Activated CD8-positive, alpha-beta T cell treated with anti-CD3 and anti-CD28 coated beads, Interleukin-2, amount 10 ng/mL, durations not matched to agents 7 days and 5 days (primary cell): ENCODE data around the gene NCMAP. TPM values are rescaled to one million over a fixed set of nuclear protein-coding genes. Genes with fewer than 3 reads are reported as not detected.

Source experiments
- ATAC-seq: fragments of 150-1000 bp; cut with Tn5 transposase; one replicate; pipeline ENCODE4 v1.10.0; 2021; ENCODE audit warnings: moderate library complexity
- CTCF ChIA-PET: fragments of 350-600 bp; sonication (Branson Sonifier 250); formaldehyde crosslinking; loops from one replicate; lab custom pipeline; 2021; ENCODE audit warnings: antibody characterized with exemption; lab: Charles Lee
- POLR2A ChIA-PET: fragments of 350-600 bp; sonication (Branson Sonifier 250); formaldehyde crosslinking; loops from one replicate; lab custom pipeline; 2021; ENCODE audit warnings: antibody characterized with exemption; lab: Charles Lee
- DNase-seq: peaks from one replicate; pipeline ENCODE4 v3.0.0-alpha.2; 2020
- H3K27ac Mint-ChIP-seq: one replicate; pipeline ENCODE4 v1.8.0; 2021; ENCODE audit warnings: mild to moderate bottlenecking, mixed read lengths
- H3K27me3 Mint-ChIP-seq: one replicate; pipeline ENCODE4 v1.8.0; 2021; ENCODE audit warnings: low read depth, mixed read lengths
- H3K36me3 Mint-ChIP-seq: one replicate; pipeline ENCODE4 v1.8.0; 2021; ENCODE audit warnings: low read depth, mixed read lengths
- H3K4me1 Mint-ChIP-seq: one replicate; pipeline ENCODE4 v1.8.0; 2021; ENCODE audit warnings: low read depth, mixed read lengths
- H3K4me3 Mint-ChIP-seq: one replicate; pipeline ENCODE4 v1.8.0; 2021; ENCODE audit warnings: mild to moderate bottlenecking, mixed read lengths
- H3K9me3 Mint-ChIP-seq: one replicate; pipeline ENCODE4 v1.8.0; 2022; ENCODE audit warnings: mixed read lengths; ENCODE audit not compliant: insufficient read depth
- total RNA-seq, 2 experiments: library from RNA; stranded (reverse); gene quantifications; one replicate each; pipeline ENCODE4 v1.2.3, GENCODE V29; 2021

The NCMAP gene
- total RNA-seq, 2 experiments from 2014 or later: 0.05 TPM; not detected in 1

GRCh38 chr1:24570265-24571125 is 14.6 kb downstream of the NCMAP start:
- Mint-ChIP-seq H3K4me1 (peaks cover 19% of the 10 kb centered on the region), H3K27me3 (peaks cover 4% of the 10 kb centered on the region), H3K9me3 (no peaks in the 10 kb centered on the region), H3K27ac (no peak overlapping the region), H3K36me3 (no peaks in the 10 kb centered on the region), H3K4me3 (no peak overlapping the region)
- ChIA-PET CTCF (interaction anchor here (0.6 to 3.3 kb wide), 3 partner anchors 12 to 66 kb away, joined by 3 to 10 read pairs (median 3); no protein-coding TSS in a partner anchor), POLR2A (no interaction called here)
- DNase-seq (no peak), ATAC-seq (no peak)

- CTCF ChIA-PET: interaction anchor here (1.8 kb wide), 1 partner anchor 15 kb away, joined by 10 read pairs; no protein-coding TSS in a partner anchor
- ATAC-seq (peak; percentile 33), DNase-seq (no peak)
- H3K9me3 Mint-ChIP-seq: no peaks in the 10 kb centered on the region
- no peaks in the 10 kb centered on the region for H3K27me3 Mint-ChIP-seq
- no peaks in the 10 kb centered on the region for H3K36me3 Mint-ChIP-seq
- peaks cover 13% of the 10 kb centered on the region for H3K4me1 Mint-ChIP-seq
- POLR2A ChIA-PET: no interaction called here
- H3K27ac Mint-ChIP-seq: peak overlapping the region; percentile 67
- no peak overlapping the region for H3K4me3 Mint-ChIP-seq
Measured at GRCh38 chr1:24572301-24572700, 16.4 kb downstream of the NCMAP start.

GRCh38 chr1:24575905-24576587 is 20.2 kb downstream of the NCMAP start:
- ATAC-seq: no peak
- no peak for DNase-seq
- no peak overlapping the region for H3K4me3 Mint-ChIP-seq
- H3K4me1 Mint-ChIP-seq: peaks cover 13% of the 10 kb centered on the region
- no peaks in the 10 kb centered on the region for H3K9me3 Mint-ChIP-seq
- H3K27ac Mint-ChIP-seq: no peak overlapping the region
- no peaks in the 10 kb centered on the region for H3K36me3 Mint-ChIP-seq
- CTCF ChIA-PET: interaction anchor here (1.1 to 1.5 kb wide), 2 partner anchors 11 to 35 kb away, joined by 4 to 5 read pairs; no protein-coding TSS in a partner anchor
- peaks cover 2% of the 10 kb centered on the region for H3K27me3 Mint-ChIP-seq
- POLR2A ChIA-PET: no interaction called here

- H3K27me3 Mint-ChIP-seq: peaks cover 2% of the 10 kb centered on the region
- POLR2A ChIA-PET: no interaction called here
- H3K36me3 Mint-ChIP-seq: no peaks in the 10 kb centered on the region
- H3K9me3 Mint-ChIP-seq: no peaks in the 10 kb centered on the region
- no peak overlapping the region for H3K4me3 Mint-ChIP-seq
- CTCF ChIA-PET: interaction anchor here (1.5 to 1.7 kb wide), 2 partner anchors 8 to 15 kb away, joined by 3 to 8 read pairs; no protein-coding TSS in a partner anchor
- no peak for DNase-seq
- H3K27ac Mint-ChIP-seq: no peak overlapping the region
- no peaks in the 10 kb centered on the region for H3K4me1 Mint-ChIP-seq
- no peak for ATAC-seq
Measured at GRCh38 chr1:24578846-24579245, 23.0 kb downstream of the NCMAP start.

DNA sequence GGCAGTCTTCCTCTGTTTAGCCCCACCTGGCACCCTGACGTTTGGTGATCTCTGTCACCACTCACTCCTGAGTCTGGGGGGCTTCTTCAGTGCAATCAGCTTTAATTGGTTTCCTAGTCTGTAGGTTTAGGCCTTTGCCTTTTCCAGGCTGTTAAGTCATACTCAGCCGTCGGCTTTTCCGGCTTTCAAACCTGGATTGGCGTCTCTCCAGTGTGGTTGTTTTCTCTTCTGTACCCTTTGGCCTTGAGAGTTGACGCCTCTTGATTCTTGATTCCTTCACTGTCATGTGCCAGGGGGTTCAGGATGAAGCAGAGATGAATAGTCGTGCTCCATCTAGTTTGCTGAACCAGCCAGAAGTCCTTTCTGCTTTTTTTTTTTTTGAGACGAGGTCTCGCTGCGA is 24.9 kb downstream of the NCMAP start:
- CTCF ChIA-PET: no interaction called here
- DNase-seq (no peak), ATAC-seq (no peak)
- no peak overlapping the region for H3K27ac Mint-ChIP-seq
- H3K36me3 Mint-ChIP-seq: no peaks in the 10 kb centered on the region
- H3K9me3 Mint-ChIP-seq: no peaks in the 10 kb centered on the region
- H3K27me3 Mint-ChIP-seq: peaks cover 7% of the 10 kb centered on the region
- POLR2A ChIA-PET: no interaction called here
- H3K4me3 Mint-ChIP-seq: no peak overlapping the region
- H3K4me1 Mint-ChIP-seq: peaks cover 4% of the 10 kb centered on the region

- H3K4me1 Mint-ChIP-seq: peaks cover 13% of the 10 kb centered on the region
- no peaks in the 10 kb centered on the region for H3K36me3 Mint-ChIP-seq
- peaks cover 7% of the 10 kb centered on the region for H3K27me3 Mint-ChIP-seq
- CTCF ChIA-PET: interaction anchor here (0.6 to 6.1 kb wide), 9 partner anchors 8 to 308 kb away, joined by 3 to 130 read pairs (median 3); partner anchors contain the start of genes NIPAL3 and STPG1
- H3K4me3 Mint-ChIP-seq: no peak overlapping the region
- H3K9me3 Mint-ChIP-seq: no peaks in the 10 kb centered on the region
- DNase-seq (no peak), ATAC-seq (no peak)
- POLR2A ChIA-PET: no interaction called here
- H3K27ac Mint-ChIP-seq: no peak overlapping the region
Measured at GRCh38 chr1:24584171-24584647, 28.3 kb downstream of the NCMAP start.

DNA sequence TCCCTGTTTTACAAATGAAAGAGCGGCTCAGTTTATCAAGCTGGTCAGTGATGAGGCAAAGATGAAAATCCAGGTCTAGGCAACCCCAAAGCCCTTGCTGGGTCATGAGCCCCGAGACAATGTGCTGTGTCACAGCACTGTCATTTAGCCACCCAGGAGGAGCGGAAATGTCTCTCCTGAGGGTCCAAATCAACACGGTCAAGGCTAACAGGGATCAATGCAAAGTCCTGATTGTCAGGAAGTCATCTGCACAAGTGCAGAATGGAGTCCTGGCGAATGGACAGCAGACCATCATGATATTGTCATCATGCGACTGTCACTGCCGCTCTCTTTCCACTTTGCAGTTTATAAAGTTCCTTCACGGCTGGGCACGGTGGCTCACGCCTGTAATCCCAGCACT is 30.2 kb downstream of the NCMAP start:
- no peak overlapping the region for H3K27ac Mint-ChIP-seq
- no peak overlapping the region for H3K4me3 Mint-ChIP-seq
- H3K9me3 Mint-ChIP-seq: no peaks in the 10 kb centered on the region
- ChIA-PET CTCF (interaction anchor here (0.7 to 6.1 kb wide), 24 partner anchors 8 to 436 kb away, joined by 3 to 130 read pairs (median 8); partner anchors contain the start of genes NIPAL3, RCAN3 and STPG1), POLR2A (no interaction called here)
- H3K36me3 Mint-ChIP-seq: no peaks in the 10 kb centered on the region
- peaks cover 13% of the 10 kb centered on the region for H3K27me3 Mint-ChIP-seq
- H3K4me1 Mint-ChIP-seq: peaks cover 13% of the 10 kb centered on the region
- ATAC-seq: no peak
- no peak for DNase-seq

DNA sequence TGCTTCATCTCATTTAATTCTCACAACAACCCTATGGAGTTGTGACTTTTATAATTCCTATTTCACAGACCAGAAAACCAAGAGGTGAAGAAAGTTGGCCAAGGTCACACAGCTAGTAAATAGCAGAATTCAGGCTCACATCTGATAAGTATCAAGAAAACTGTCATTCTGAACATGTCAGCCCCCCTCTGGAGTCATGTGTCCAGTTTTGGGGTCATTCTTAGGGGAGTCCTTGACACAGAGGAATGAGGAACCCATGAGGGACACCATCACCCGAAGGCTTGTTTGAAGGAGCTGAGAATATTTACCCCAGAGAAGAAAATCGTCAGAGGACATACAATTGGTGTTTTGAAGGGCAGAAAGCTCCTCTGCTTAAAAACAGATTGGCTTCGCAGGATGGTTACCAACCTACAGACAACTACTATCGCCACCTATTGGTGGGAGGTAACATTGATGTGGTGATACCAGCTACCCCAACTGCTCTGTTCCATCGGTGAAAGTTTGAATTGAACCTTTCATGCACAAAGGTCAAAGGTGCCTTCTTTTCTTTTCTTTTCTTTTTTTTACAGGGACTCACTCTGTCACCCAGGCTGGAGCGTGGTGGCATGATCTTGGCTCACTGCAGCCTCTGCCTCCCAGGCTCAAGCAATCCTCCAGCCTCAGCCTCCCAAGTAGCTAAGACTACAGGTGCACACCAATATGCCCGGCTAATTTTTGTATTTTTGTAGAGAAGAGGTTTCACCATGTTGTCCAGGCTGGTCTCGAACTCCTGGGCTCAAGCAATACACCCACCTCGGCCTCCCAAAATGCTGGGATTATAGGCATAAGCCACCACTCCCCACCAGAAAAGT is 31.3 kb downstream of the NCMAP start:
- Mint-ChIP-seq H3K36me3 (no peaks in the 10 kb centered on the region), H3K4me1 (peaks cover 13% of the 10 kb centered on the region), H3K9me3 (no peaks in the 10 kb centered on the region), H3K4me3 (no peak overlapping the region), H3K27me3 (peaks cover 14% of the 10 kb centered on the region), H3K27ac (no peak overlapping the region)
- POLR2A ChIA-PET: interaction anchor here (1.0 to 1.1 kb wide), 3 partner anchors 81 to 101 kb away, joined by 3 to 6 read pairs (median 4); partner anchors contain the start of gene RCAN3
- DNase-seq (peak; percentile 75), ATAC-seq (peak; percentile 97)
- CTCF ChIA-PET: interaction anchor here (0.7 to 6.1 kb wide), 77 partner anchors 9 to 540 kb away, joined by 3 to 130 read pairs (median 5); partner anchors contain the start of genes CLIC4, NIPAL3, RCAN3 and STPG1

DNA sequence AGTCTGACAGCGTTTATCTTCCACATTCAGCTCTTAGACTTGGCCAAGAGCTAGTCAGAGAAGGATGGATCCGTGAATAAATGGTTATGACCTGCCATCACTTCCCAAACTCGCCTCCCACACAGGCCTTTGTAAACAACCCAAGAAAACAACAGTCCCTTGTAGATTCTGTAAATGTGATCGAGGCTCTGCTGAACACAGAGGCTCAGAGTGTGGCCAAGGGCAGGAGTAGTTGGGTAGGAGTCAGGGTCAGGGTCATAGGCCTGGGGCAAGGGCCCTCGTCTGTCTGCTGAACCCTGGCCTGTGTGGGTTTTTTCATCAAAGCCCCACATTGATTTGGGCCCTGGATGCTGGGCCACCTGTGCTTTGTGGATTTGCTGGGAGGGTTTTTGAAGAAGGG is 32.7 kb downstream of the NCMAP start:
- CTCF ChIA-PET: interaction anchor here (0.6 to 6.1 kb wide), 9 partner anchors 8 to 390 kb away, joined by 3 to 130 read pairs (median 17); partner anchors contain the start of genes NIPAL3 and STPG1
- H3K4me1 Mint-ChIP-seq: peaks cover 13% of the 10 kb centered on the region
- DNase-seq (no peak), ATAC-seq (no peak)
- H3K27ac Mint-ChIP-seq: no peak overlapping the region
- H3K36me3 Mint-ChIP-seq: no peaks in the 10 kb centered on the region
- H3K4me3 Mint-ChIP-seq: no peak overlapping the region
- POLR2A ChIA-PET: interaction anchor here (0.6 kb wide), 1 partner anchor 90 kb away, joined by 4 read pairs; no protein-coding TSS in a partner anchor
- H3K9me3 Mint-ChIP-seq: no peaks in the 10 kb centered on the region
- peaks cover 14% of the 10 kb centered on the region for H3K27me3 Mint-ChIP-seq

DNA sequence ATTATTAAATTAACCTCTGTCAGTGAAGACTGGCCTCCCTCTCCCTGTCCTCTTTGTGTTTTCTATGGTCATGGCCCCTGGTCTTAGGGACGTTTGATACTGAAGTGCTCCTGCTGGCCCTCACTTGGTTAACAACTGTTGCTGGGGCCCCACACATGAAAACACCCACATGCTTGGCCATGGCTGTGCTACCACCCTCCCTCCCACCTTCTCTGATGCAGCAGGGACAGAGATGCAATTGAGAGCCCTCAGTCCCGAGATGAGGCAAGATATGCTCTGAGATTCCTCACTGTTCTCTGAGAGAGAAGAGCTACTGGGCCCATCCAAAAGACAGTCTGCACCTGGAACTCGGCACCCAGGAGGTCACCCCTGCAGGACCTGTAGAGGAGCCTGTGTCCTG is 33.3 kb downstream of the NCMAP start:
- no peak for DNase-seq
- Mint-ChIP-seq H3K9me3 (no peaks in the 10 kb centered on the region), H3K36me3 (no peaks in the 10 kb centered on the region), H3K27me3 (peaks cover 14% of the 10 kb centered on the region), H3K4me1 (peaks cover 12% of the 10 kb centered on the region), H3K27ac (no peak overlapping the region), H3K4me3 (no peak overlapping the region)
- CTCF ChIA-PET: interaction anchor here (1.1 to 6.1 kb wide), 2 partner anchors 43 to 48 kb away, joined by 4 to 72 read pairs; no protein-coding TSS in a partner anchor
- no peak for ATAC-seq
- POLR2A ChIA-PET: interaction anchor here (1.0 kb wide), 1 partner anchor 98 kb away, joined by 4 read pairs; no protein-coding TSS in a partner anchor
